Stimulated activated memory B cell treated with anti-CD40 and anti-IgM and Interleukin-4, amounts not matched to agents 10 μg/mL and 1 μg/mL and 100 μg/mL, for 72 hours (primary cell): ENCODE results near the gene WNK3.

ENCODE experiments used
- ATAC-seq: fragments of 150-1000 bp; cut with Tn5 transposase; 2 replicates; pipeline ENCODE4 v1.10.0; 2021
- H3K27ac Mint-ChIP-seq: one replicate; pipeline ENCODE4 v1.8.0; 2022; ENCODE audit warnings: mild to moderate bottlenecking, mixed read lengths
- H3K27me3 Mint-ChIP-seq: one replicate; pipeline ENCODE4 v1.8.0; 2022; ENCODE audit warnings: mixed read lengths
- H3K36me3 Mint-ChIP-seq: one replicate; pipeline ENCODE4 v1.8.0; 2022; ENCODE audit warnings: mixed read lengths
- H3K4me1 Mint-ChIP-seq: one replicate; pipeline ENCODE4 v1.8.0; 2022; ENCODE audit warnings: mixed read lengths
- H3K4me3 Mint-ChIP-seq: one replicate; pipeline ENCODE4 v1.8.0; 2022; ENCODE audit warnings: mild to moderate bottlenecking, moderate library complexity, mixed read lengths
- H3K9me3 Mint-ChIP-seq: one replicate; pipeline ENCODE4 v1.8.0; 2022; ENCODE audit warnings: mixed read lengths

Gene WNK3

DNA sequence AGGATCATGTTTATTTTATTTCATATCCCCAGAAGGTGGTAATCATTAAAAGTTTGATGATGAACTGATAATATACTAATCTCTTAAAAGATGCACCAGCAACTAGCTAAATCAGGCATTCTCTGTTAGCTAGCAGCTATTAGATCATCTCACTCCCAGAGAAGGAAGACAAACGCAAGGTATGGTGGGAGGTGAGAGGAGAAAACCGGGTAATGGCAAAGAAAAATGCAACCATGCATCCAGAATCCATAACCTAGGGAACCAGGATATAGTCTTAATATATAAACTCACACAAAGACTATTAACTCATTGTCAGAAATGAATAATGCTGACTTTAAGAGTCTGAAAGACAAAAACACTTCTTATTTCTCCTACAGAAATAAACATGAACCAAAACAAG lies 66.1 kb downstream of the WNK3 start:
- no peak overlapping the region for H3K4me3 Mint-ChIP-seq
- H3K36me3 Mint-ChIP-seq = no peaks in the 10 kb centered on the region
- H3K27ac Mint-ChIP-seq = no peak overlapping the region
- ATAC-seq = no peak
- no peaks in the 10 kb centered on the region for H3K4me1 Mint-ChIP-seq
- no peaks in the 10 kb centered on the region for H3K27me3 Mint-ChIP-seq
- H3K9me3 Mint-ChIP-seq = no peaks in the 10 kb centered on the region

DNA sequence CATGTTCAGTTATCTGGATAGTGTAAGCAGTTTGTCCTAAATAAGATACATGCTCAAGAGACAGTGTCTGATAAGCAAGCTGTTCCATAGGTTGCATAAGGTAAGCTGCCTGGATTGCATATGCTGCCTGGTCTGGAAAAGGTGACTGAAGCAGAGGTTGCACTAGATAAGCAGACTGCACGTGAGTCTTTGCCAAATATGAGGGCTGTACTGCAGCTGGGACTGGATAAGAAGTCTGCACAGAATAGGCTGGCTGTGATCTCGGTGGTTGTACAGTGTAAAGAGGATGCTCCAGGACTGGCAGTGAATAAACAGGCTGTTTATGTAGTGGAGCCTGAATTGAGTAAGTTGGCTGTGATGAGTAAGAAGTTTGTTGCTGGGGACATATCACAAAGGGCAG lies 68.9 kb downstream of the WNK3 start:
- Mint-ChIP-seq H3K36me3 (no peaks in the 10 kb centered on the region), H3K27ac (no peak overlapping the region), H3K9me3 (no peaks in the 10 kb centered on the region), H3K4me1 (no peaks in the 10 kb centered on the region), H3K4me3 (no peak overlapping the region), H3K27me3 (no peaks in the 10 kb centered on the region)
- ATAC-seq = no peak

DNA sequence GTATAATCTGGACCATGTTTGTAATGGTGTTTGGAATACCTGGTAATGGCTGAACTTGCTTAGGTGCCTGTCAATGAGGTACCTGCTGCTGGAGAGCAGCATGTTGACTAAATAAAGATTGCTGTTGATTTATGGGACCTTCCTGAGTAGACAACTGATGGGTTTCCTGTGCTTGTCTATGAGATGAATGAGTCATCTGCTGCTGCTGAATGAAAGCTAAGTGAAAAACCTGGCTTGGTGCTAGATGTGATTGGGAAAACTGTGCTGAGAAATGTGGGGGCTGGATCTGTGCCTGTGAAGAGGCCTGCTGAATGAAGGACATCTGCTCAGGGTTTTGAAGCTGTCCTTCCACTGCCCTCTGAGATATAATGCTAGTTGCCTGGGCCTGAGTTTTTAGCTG lies 69.6 kb downstream of the WNK3 start:
- Mint-ChIP-seq H3K36me3 (no peaks in the 10 kb centered on the region), H3K4me3 (no peak overlapping the region), H3K27ac (no peak overlapping the region)

DNA sequence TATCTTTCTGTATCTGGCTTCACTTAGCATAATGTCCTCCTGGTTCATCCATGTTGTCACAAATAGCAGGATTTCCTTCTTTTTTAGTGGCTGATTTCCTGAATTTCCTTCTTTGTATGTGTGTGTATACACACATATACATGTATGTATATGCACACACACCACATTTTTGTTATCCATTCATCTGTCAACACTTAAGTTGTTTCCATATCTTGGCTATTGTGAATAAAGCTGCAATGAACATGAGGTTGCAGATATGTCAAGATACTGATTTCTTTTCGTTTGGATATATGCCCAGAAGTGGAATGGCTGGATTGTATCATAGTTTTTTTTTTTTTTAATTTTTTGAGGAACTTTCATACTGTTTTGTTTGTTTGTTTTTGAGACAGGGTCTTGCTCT lies 76.2 kb downstream of the WNK3 start:
- Mint-ChIP-seq H3K27ac (no peak overlapping the region), H3K9me3 (no peaks in the 10 kb centered on the region), H3K4me3 (no peak overlapping the region), H3K27me3 (no peaks in the 10 kb centered on the region), H3K4me1 (no peaks in the 10 kb centered on the region), H3K36me3 (no peaks in the 10 kb centered on the region)
- no peak for ATAC-seq

More for the DNA sequence above, 69.6 kb downstream of the WNK3 start:
- Mint-ChIP-seq H3K9me3 (no peaks in the 10 kb centered on the region), H3K4me1 (no peaks in the 10 kb centered on the region), H3K27me3 (no peaks in the 10 kb centered on the region)
- ATAC-seq = no peak

DNA sequence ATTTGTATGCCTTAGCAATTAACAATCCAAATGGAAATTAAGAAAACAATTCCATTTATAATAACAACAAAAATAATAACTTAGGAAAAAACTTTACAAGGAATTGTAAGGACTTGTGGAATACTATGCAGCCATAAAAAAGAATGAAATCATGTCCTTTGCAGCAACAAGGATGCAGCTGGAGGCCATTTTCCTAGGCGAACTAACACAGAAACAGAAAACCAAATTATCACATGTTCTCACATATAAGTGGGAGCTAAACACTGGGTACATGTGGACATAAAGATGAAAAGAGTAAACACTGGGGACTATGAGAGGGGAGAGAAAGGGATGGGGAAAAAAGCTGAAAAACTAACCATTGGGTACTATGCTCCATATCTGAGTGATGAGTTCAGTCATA lies 77.4 kb downstream of the WNK3 start:
- no peak overlapping the region for H3K4me3 Mint-ChIP-seq
- no peak overlapping the region for H3K27ac Mint-ChIP-seq
- ATAC-seq = no peak
- no peaks in the 10 kb centered on the region for H3K9me3 Mint-ChIP-seq
- no peaks in the 10 kb centered on the region for H3K4me1 Mint-ChIP-seq
- H3K36me3 Mint-ChIP-seq = no peaks in the 10 kb centered on the region
- no peaks in the 10 kb centered on the region for H3K27me3 Mint-ChIP-seq

DNA sequence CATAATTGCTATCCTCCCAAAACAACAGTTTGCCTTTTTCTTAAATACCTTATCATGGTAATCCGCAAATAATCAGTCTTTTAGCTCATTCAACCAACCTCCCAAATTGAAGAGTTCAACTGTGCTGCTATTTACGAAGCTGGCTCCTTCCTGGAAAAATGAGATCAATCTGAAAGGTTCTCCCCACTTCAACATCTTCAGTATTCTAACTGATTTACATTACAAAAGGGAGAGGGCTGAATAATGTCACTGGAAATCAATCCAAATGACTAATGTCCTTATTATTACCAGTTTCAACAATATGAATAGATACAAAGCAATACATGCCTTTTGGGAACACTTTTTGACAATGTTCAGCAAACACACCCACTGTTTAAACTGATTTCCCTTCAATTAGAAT lies 86.2 kb downstream of the WNK3 start:
- Mint-ChIP-seq H3K27me3 (no peaks in the 10 kb centered on the region), H3K27ac (no peak overlapping the region), H3K9me3 (no peaks in the 10 kb centered on the region), H3K4me1 (no peaks in the 10 kb centered on the region), H3K4me3 (no peak overlapping the region), H3K36me3 (no peaks in the 10 kb centered on the region)
- no peak for ATAC-seq

DNA sequence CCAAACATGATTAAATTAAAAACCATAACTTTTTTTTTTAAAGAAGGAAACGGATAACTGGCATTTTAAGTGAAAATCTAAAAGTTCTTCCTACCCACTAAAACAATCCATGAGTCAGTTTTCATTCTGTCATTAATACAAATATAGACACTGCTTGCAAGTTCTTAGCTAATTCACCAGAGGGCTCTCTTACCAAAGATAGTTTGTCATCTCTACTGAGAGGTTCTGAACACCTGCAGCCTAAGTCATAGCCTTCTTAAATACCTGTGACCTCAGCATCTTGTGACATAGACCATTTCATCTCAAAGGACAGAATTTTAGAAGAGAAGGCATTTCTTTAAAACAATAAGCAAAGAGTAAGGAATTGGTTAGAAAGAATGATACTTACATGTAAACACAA lies 109.5 kb downstream of the WNK3 start:
- Mint-ChIP-seq H3K27ac (no peak overlapping the region), H3K9me3 (no peaks in the 10 kb centered on the region), H3K4me3 (no peak overlapping the region), H3K27me3 (no peaks in the 10 kb centered on the region), H3K36me3 (no peaks in the 10 kb centered on the region), H3K4me1 (no peaks in the 10 kb centered on the region)
- no peak for ATAC-seq

DNA sequence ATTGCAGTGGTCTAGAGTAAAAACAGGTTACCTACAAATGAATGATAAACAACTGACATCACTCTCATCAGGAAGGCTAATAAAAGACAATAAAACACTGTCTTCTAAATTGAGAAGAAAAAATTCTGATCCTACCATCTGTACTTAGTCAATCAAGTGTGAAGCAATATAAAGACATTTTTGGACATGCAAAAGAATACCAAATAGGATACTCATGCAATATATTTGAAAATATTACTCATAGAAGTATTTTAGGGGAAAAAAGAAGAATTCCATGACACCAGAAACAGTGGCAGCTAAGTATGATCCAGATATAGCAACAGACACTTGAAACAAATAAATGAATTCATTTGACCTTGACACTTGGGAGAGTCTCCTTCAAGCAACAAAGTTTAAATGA lies 111.0 kb downstream of the WNK3 start:
- H3K4me1 Mint-ChIP-seq = no peaks in the 10 kb centered on the region
- H3K4me3 Mint-ChIP-seq = no peak overlapping the region
- ATAC-seq = no peak
- no peak overlapping the region for H3K27ac Mint-ChIP-seq
- no peaks in the 10 kb centered on the region for H3K9me3 Mint-ChIP-seq
- H3K36me3 Mint-ChIP-seq = no peaks in the 10 kb centered on the region
- H3K27me3 Mint-ChIP-seq = no peaks in the 10 kb centered on the region

DNA sequence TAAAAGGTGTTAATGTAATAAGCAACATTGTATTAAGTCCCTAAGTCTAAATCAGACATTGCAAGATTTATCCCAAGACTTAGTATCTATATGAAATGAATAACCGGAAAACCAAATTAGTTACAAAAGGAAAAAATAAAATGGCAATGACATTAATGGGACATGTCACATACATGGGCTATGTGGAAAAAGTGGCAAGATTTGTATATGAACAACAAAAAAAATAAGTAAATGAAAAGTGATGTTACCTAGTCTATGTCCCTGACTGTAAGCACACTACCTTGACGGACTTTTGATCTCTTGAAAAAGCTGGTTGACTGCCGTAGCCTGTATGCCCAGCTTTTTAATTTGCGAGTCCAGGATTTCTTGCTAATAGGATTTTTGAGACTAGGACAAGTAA lies 119.3 kb downstream of the WNK3 start:
- Mint-ChIP-seq H3K4me1 (no peaks in the 10 kb centered on the region), H3K27ac (no peak overlapping the region), H3K9me3 (no peaks in the 10 kb centered on the region), H3K27me3 (no peaks in the 10 kb centered on the region), H3K36me3 (no peaks in the 10 kb centered on the region), H3K4me3 (no peak overlapping the region)
- no peak for ATAC-seq

DNA sequence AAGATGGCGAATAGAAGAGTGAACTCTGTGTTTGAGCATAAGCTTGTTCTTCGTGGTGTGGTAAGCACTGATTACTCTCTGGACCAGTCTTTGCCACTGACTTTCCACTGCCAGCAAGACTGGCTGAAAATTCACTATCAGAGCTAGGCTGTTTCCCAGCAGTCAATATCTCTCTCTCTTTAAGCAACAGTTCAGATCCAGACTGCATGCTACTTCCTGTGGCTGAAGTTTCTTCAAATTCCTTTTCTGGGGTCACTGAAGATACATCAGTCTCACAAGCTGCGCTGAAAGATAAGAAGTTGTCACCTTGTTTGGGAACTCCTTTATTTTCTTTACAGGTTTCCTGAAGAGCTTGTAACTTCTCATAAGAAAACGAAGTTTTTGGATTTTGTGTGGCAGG lies 120.8 kb downstream of the WNK3 start:
- Mint-ChIP-seq H3K4me3 (no peak overlapping the region), H3K36me3 (no peaks in the 10 kb centered on the region), H3K27ac (no peak overlapping the region), H3K4me1 (no peaks in the 10 kb centered on the region), H3K27me3 (no peaks in the 10 kb centered on the region), H3K9me3 (no peaks in the 10 kb centered on the region)
- ATAC-seq = no peak

DNA sequence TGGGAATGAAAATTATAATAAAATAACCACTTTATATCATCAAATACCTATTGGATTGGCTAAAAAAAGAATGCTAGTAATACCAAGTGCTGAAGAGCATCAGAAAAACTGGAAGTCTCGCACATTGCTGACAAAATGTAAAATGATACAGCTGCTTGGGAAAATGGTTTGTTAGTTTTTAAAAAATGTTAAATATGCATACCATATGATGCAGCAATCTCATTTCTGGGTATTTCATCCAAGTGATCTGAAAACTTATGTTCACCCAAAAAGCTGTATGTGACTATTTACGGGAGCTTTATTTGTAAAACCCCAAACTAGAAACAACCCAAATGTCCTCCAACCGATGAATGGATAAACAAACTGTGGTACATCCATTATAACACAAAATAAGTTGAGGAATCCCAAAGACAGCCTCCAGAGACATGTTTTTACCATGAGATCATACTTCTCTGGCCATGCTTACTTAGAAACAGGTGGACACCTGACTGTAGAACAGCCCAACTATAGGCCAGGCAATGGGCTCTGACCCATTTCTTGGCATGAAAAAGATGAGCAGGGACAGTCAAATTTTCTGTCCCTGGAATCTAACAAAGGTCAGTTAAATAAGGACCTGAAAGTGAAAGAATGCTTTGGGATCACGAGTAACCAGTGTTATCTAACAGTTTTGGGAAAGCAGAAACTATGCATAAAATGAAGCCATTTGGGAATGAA lies 127.3 kb downstream of the WNK3 start:
- Mint-ChIP-seq H3K36me3 (no peaks in the 10 kb centered on the region), H3K27me3 (no peaks in the 10 kb centered on the region), H3K27ac (no peak overlapping the region), H3K4me3 (no peak overlapping the region), H3K9me3 (no peaks in the 10 kb centered on the region), H3K4me1 (no peaks in the 10 kb centered on the region)
- ATAC-seq = no peak

DNA sequence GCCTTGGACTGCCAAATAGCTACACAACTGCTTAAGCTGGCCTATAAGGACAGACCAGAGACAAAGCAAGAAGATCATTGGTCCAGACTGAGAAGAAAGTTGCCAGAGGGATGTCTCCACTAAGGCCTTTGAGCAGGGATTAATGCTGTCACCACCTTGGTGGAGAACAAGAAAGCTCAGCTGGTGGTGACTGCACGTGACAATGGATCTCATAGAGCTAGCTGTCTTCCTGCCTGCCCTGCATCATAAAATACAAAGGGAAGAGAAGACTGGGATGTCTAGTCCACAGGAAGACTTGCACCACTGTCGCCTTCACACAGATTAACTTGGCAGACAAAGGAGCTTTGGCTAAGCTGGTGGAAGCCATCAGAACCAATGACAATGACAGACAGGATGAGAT lies 134.3 kb downstream of the WNK3 start:
- no peaks in the 10 kb centered on the region for H3K9me3 Mint-ChIP-seq
- no peak overlapping the region for H3K27ac Mint-ChIP-seq
- H3K27me3 Mint-ChIP-seq = no peaks in the 10 kb centered on the region
- H3K4me1 Mint-ChIP-seq = no peaks in the 10 kb centered on the region
- no peaks in the 10 kb centered on the region for H3K36me3 Mint-ChIP-seq
- no peak overlapping the region for H3K4me3 Mint-ChIP-seq
- ATAC-seq = no peak

DNA sequence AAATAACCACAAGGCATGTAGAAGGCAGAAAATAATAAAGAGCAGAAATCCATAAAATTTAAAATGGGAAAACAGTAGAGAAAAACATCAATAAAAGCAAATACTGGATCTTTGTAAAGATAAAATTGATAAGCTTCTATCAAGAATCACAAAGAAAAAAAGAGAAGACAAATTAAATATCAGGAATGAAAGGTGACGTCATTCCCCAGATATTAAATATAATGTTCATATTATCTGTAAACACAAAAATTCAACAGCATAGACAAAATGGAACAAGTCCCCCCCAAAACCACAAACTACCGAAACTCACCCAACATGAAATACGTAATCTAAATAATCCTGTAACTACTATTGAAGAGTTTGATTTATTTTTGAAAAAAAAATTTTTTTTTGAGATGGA lies 144.2 kb downstream of the WNK3 start:
- no peaks in the 10 kb centered on the region for H3K9me3 Mint-ChIP-seq
- H3K4me1 Mint-ChIP-seq = no peaks in the 10 kb centered on the region
- no peaks in the 10 kb centered on the region for H3K27me3 Mint-ChIP-seq
- H3K4me3 Mint-ChIP-seq = no peak overlapping the region
- ATAC-seq = no peak
- no peak overlapping the region for H3K27ac Mint-ChIP-seq
- H3K36me3 Mint-ChIP-seq = no peaks in the 10 kb centered on the region

DNA sequence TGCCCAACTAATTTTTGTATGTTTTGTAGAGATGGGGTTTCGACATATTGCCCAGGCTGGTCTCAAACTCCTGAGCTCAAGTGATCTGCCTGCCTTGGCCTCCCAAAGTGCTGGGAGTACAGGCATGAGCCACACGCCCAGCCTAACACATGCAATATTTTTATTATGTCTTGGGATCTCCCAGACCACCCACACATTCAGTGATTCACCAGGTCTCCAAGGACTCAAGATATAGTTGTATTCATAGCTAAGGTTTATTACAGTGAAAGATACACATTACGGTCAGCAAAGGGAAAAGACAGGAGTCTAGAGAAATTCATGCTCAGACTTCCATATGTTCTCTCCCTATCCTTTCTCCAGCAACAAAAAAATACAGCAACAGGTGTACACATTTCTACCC lies 149.3 kb downstream of the WNK3 start:
- no peak for ATAC-seq
- no peaks in the 10 kb centered on the region for H3K36me3 Mint-ChIP-seq
- H3K4me3 Mint-ChIP-seq = no peak overlapping the region
- H3K4me1 Mint-ChIP-seq = no peaks in the 10 kb centered on the region
- no peaks in the 10 kb centered on the region for H3K27me3 Mint-ChIP-seq
- H3K27ac Mint-ChIP-seq = no peak overlapping the region
- no peaks in the 10 kb centered on the region for H3K9me3 Mint-ChIP-seq

DNA sequence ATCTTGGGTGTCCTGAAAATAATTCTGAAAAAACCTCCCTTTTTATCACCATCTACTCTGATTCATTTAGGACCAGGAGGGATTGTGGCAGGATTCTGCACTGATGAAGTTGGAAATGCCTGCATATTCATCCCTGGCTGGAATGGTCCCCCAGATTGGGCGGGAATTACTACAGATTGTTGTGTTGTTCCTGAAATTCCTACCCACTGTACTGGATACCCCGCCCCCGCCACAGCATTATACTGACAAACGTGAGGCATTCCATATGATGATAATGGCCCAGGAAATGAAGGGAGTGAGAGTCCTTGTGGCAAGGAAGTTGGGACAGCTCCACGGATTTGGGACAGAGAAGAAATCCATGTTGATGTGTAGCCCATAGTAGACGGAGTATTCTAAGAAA lies 159.6 kb downstream of the WNK3 start:
- no peak overlapping the region for H3K27ac Mint-ChIP-seq
- H3K27me3 Mint-ChIP-seq = peaks cover 8% of the 10 kb centered on the region
- no peaks in the 10 kb centered on the region for H3K36me3 Mint-ChIP-seq
- H3K9me3 Mint-ChIP-seq = no peaks in the 10 kb centered on the region
- no peaks in the 10 kb centered on the region for H3K4me1 Mint-ChIP-seq
- H3K4me3 Mint-ChIP-seq = no peak overlapping the region
- no peak for ATAC-seq

DNA sequence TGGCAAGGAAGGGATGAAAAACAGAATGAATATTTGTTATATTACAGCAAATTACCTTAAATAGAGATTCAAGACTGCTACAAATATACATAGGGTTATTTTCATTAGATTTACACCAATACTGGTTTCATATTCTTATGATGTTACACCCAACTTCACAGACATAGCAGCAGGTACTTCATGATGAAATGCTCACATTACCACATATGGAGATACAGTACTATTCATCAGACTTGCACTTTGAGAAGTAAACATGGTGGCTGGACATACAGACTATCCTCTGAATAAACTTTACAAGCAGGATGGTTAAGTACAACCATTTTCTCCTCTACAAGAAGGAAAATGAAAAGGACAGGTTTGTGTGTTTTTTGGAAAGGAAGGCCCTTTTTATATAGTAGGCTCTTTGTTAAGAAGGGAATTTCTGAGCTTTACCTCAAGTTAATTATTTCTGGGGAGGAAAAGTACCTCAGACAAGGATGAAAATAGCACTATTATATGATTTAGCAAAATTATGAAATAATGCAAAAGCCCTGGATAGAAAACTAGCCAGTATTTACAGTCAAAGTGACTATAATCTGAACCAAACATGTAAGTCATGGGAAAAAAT lies 162.8 kb downstream of the WNK3 start:
- H3K4me1 Mint-ChIP-seq = no peaks in the 10 kb centered on the region
- H3K27ac Mint-ChIP-seq = no peak overlapping the region
- no peak for ATAC-seq
- no peak overlapping the region for H3K4me3 Mint-ChIP-seq
- H3K36me3 Mint-ChIP-seq = no peaks in the 10 kb centered on the region
- peaks cover 7% of the 10 kb centered on the region for H3K27me3 Mint-ChIP-seq
- H3K9me3 Mint-ChIP-seq = no peaks in the 10 kb centered on the region
